OCI-LY1 (cell line): ENCODE measurements around the gene CDH2.

Source experiments
- H2AFZ ChIP-seq: fragments of 200-600 bp; sonication (generic), shearing (Covaris generic); 2 replicates; pipeline ENCODE4 v1.6.0; 2014; ENCODE audit warnings: antibody characterized with exemption, mild to moderate bottlenecking, low read length
- H3F3A ChIP-seq: fragments of 200-600 bp; sonication (generic), shearing (Covaris generic); 2 replicates; pipeline ENCODE4 v1.6.0; 2014; ENCODE audit warnings: mild to moderate bottlenecking, antibody characterized with exemption, low read length, moderate library complexity; ENCODE audit not compliant: insufficient read depth
- H3K27ac ChIP-seq: fragments of 200-600 bp; sonication (generic); 2 replicates; pipeline ENCODE4 v1.5.1; 2014; ENCODE audit warnings: low read length, mixed run types, mild to moderate bottlenecking, low read depth; ENCODE audit not compliant: poor library complexity, severe bottlenecking
- H3K27me3 ChIP-seq: fragments of 200-600 bp; sonication (generic); 2 replicates; pipeline ENCODE4 v1.6.0; 2014; ENCODE audit warnings: antibody characterized with exemption, mild to moderate bottlenecking, low read length, moderate library complexity; ENCODE audit not compliant: insufficient read depth
- H3K36me3 ChIP-seq: fragments of 200-600 bp; sonication (generic); 2 replicates; pipeline ENCODE4 v1.6.1; 2014; ENCODE audit warnings: mild to moderate bottlenecking, antibody characterized with exemption, low read length, moderate library complexity, mixed read lengths; ENCODE audit not compliant: insufficient read depth
- H3K4me1 ChIP-seq: fragments of 200-600 bp; sonication (generic); 2 replicates; pipeline ENCODE4 v1.5.1; 2014; ENCODE audit warnings: mild to moderate bottlenecking, low read length, moderate library complexity; ENCODE audit not compliant: insufficient read depth, severe bottlenecking
- H3K4me2 ChIP-seq: fragments of 200-600 bp; sonication (generic), shearing (Covaris generic); 2 replicates; pipeline ENCODE4 v1.6.1; 2014; ENCODE audit warnings: low read length
- H3K4me3 ChIP-seq: fragments of 200-600 bp; sonication (generic); 2 replicates; pipeline ENCODE4 v1.5.1; 2014; ENCODE audit warnings: low read length, low read depth, mild to moderate bottlenecking, mixed read lengths; ENCODE audit not compliant: poor library complexity, severe bottlenecking
- H3K79me2 ChIP-seq: fragments of 200-600 bp; shearing (Covaris generic); 2 replicates; pipeline ENCODE4 v1.6.1; 2016; ENCODE audit warnings: mixed run types, low read length, mixed read lengths; ENCODE audit not compliant: insufficient read depth
- H3K9ac ChIP-seq: fragments of 200-600 bp; sonication (generic), shearing (Covaris generic); 2 replicates; pipeline ENCODE4 v1.6.1; 2014; ENCODE audit warnings: mild to moderate bottlenecking, low read length, mixed read lengths
- H3K9me2 ChIP-seq: fragments of 200-600 bp; sonication (generic), shearing (Covaris generic); 2 replicates; pipeline ENCODE4 v1.6.1; 2014; ENCODE audit warnings: low read depth, mild to moderate bottlenecking, low read length, mixed read lengths
- H3K9me3 ChIP-seq: fragments of 200-600 bp; shearing (Covaris generic); 2 replicates; pipeline ENCODE4 v1.6.1; 2014; ENCODE audit warnings: low read length, mixed read lengths
- H4K20me1 ChIP-seq: fragments of 200-600 bp; sonication (generic), shearing (Covaris generic); 2 replicates; pipeline ENCODE4 v1.6.0; 2016; ENCODE audit warnings: mild to moderate bottlenecking, low read length; ENCODE audit not compliant: insufficient read depth
- EZH2 ChIP-seq: fragments of 200-600 bp; sonication (generic), shearing (Covaris generic); IDR thresholded peaks from 2 replicates; pipeline ENCODE4 v1.8.0; 2017; ENCODE audit warnings: borderline replicate concordance, mixed run types, mild to moderate bottlenecking, antibody characterized with exemption, low read length, moderate library complexity, mixed read lengths
- TF ChIP-seq, protein P1 (sequence below): fragments of 200-600 bp; sonication (generic), shearing (Covaris generic); IDR thresholded peaks from 2 replicates; pipeline ENCODE4 v1.5.1; 2017; ENCODE audit warnings: mild to moderate bottlenecking, antibody characterized with exemption, low read length, moderate library complexity, mixed read lengths

Gene CDH2

DNA sequence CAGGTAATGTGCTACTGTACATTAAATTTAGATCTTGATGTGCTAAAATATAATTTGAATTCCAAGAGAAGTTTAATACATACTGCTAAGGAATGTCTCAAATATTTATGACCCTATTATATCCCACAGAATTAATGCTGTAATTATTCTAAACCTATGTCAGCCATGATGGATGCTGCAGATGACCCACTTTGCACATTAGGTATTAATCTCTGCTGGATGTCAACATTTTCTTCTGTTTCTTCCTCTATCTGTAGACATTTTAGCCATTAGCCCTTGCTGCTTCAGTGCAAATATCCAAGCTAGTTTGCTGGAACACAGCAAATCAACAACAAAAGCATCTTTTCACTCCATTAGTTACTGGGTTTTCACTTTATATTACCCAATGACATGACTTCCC, 164.6 kb downstream of the CDH2 start:
- Histone ChIP-seq H3K27me3 (no peaks in the 10 kb centered on the region), H3K4me1 (no peaks in the 10 kb centered on the region), H3F3A (no peaks in the 10 kb centered on the region), H3K9me3 (no peaks in the 10 kb centered on the region), H3K9ac (no peak overlapping the region), H4K20me1 (no peaks in the 10 kb centered on the region), H3K4me2 (no peak overlapping the region), H3K27ac (no peak overlapping the region), H3K79me2 (no peaks in the 10 kb centered on the region), H3K36me3 (no peaks in the 10 kb centered on the region), H3K4me3 (no peak overlapping the region), H2AFZ (no peak overlapping the region), H3K9me2 (no peaks in the 10 kb centered on the region)
- no peak for TF ChIP-seq EZH2
- TF ChIP-seq, protein P1, sequence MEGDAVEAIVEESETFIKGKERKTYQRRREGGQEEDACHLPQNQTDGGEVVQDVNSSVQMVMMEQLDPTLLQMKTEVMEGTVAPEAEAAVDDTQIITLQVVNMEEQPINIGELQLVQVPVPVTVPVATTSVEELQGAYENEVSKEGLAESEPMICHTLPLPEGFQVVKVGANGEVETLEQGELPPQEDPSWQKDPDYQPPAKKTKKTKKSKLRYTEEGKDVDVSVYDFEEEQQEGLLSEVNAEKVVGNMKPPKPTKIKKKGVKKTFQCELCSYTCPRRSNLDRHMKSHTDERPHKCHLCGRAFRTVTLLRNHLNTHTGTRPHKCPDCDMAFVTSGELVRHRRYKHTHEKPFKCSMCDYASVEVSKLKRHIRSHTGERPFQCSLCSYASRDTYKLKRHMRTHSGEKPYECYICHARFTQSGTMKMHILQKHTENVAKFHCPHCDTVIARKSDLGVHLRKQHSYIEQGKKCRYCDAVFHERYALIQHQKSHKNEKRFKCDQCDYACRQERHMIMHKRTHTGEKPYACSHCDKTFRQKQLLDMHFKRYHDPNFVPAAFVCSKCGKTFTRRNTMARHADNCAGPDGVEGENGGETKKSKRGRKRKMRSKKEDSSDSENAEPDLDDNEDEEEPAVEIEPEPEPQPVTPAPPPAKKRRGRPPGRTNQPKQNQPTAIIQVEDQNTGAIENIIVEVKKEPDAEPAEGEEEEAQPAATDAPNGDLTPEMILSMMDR = no peak

DNA sequence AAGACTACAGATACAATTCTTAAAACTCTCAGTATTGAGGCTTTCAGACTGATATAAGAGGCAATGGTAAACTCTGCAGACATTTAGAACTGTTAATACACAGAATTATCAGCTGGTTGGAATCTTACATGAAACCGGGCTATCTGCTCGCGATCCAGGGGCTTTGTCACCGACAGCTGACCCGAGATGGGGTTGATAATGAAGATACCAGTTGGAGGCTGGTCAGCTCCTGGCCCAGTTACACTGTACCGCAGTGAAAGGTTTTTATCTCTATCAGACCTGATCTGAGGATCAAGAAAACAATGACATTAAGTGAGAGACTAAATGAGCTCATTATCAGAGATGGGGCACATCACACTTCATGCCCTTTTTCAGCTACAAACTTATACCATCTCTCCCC, 167.3 kb downstream of the CDH2 start:
- no peaks in the 10 kb centered on the region for H3K36me3 ChIP-seq
- no peak overlapping the region for H3K4me2 ChIP-seq
- no peaks in the 10 kb centered on the region for H3K27me3 ChIP-seq
- no peaks in the 10 kb centered on the region for H3K4me1 ChIP-seq
- no peak overlapping the region for H3K27ac ChIP-seq
- TF ChIP-seq, protein P1 = no peak
- TF ChIP-seq EZH2 = no peak
- no peaks in the 10 kb centered on the region for H3K9me3 ChIP-seq
- H3K79me2 ChIP-seq = no peaks in the 10 kb centered on the region
- no peaks in the 10 kb centered on the region for H4K20me1 ChIP-seq
- H3K9me2 ChIP-seq = no peaks in the 10 kb centered on the region
- no peak overlapping the region for H2AFZ ChIP-seq
- H3K9ac ChIP-seq = no peak overlapping the region
- H3F3A ChIP-seq = no peaks in the 10 kb centered on the region
- no peak overlapping the region for H3K4me3 ChIP-seq

- H3K79me2 ChIP-seq = no peaks in the 10 kb centered on the region
- no peaks in the 10 kb centered on the region for H4K20me1 ChIP-seq
- no peak overlapping the region for H3K9ac ChIP-seq
- no peak overlapping the region for H3K4me3 ChIP-seq
- H2AFZ ChIP-seq = no peak overlapping the region
- no peaks in the 10 kb centered on the region for H3K9me2 ChIP-seq
- no peak overlapping the region for H3K27ac ChIP-seq
- no peaks in the 10 kb centered on the region for H3K36me3 ChIP-seq
- H3K4me2 ChIP-seq = no peak overlapping the region
- TF ChIP-seq, protein P1 = no peak
- TF ChIP-seq EZH2 = no peak
- H3K4me1 ChIP-seq = no peaks in the 10 kb centered on the region
- no peaks in the 10 kb centered on the region for H3F3A ChIP-seq
- no peaks in the 10 kb centered on the region for H3K27me3 ChIP-seq
- H3K9me3 ChIP-seq = no peaks in the 10 kb centered on the region
Measured at GRCh38 chr18:28007841-28008240, 169.1 kb downstream of the CDH2 start.
